Kidney (tissue), 14 donors: ENCODE measurements around the gene ANKRD66. TPM values are rescaled to one million over a fixed set of nuclear protein-coding genes. Genes with fewer than 3 reads are reported as not detected.

Experiments
- DNase-seq, 5 donors: peaks; one replicate each; pipeline ENCODE4 v3.0.0-alpha.2; 2013 to 2020
- FAIRE-seq: peaks from 2 replicates; lab custom pipeline; 2012; peaks lifted over from hg19 to GRCh38; lab: Jason Lieb, UNC
- H3K27ac ChIP-seq, 2 donors: one replicate each; pipeline ENCODE4 v1.7.0; 2013; ENCODE audit warnings: low read depth in 2 of 2, low read length in 2 of 2, inconsistent platforms in 1 of 2
- H3K27me3 ChIP-seq: one replicate; pipeline ENCODE4 v1.7.1; 2013; ENCODE audit warnings: low read length, inconsistent platforms; ENCODE audit not compliant: control insufficient read depth, insufficient read depth
- H3K36me3 ChIP-seq, 3 donors: one replicate each; pipeline versions ENCODE4 v1.7.0 to v1.7.1; 2013; ENCODE audit warnings: low read length in 3 of 3, control low read depth in 1 of 3, inconsistent platforms in 1 of 3; ENCODE audit not compliant: insufficient read depth in 3 of 3, control insufficient read depth in 2 of 3
- H3K4me1 ChIP-seq, 3 donors: one replicate each; pipeline versions ENCODE4 v1.7.0 to v1.7.1; 2013; ENCODE audit warnings: low read length in 3 of 3, inconsistent platforms in 1 of 3, low read depth in 1 of 3; ENCODE audit not compliant: control insufficient read depth in 2 of 3, insufficient read depth in 2 of 3
- H3K4me3 ChIP-seq, 3 donors: one replicate each; pipeline versions ENCODE4 v1.7.0 to v1.8.1; 2013; ENCODE audit warnings: low read length in 3 of 3, control low read depth in 1 of 3, inconsistent platforms in 1 of 3
- H3K9ac ChIP-seq, 3 donors: one replicate each; pipeline versions ENCODE4 v1.7.0 to v1.7.1; 2013; ENCODE audit warnings: low read length in 3 of 3, control low read depth in 1 of 3, inconsistent platforms in 1 of 3
- H3K9me3 ChIP-seq, 3 donors: one replicate each; pipeline versions ENCODE4 v1.7.0 to v1.7.1; 2013; ENCODE audit warnings: low read length in 3 of 3, control low read depth in 1 of 3, inconsistent platforms in 1 of 3; ENCODE audit not compliant: control insufficient read depth in 2 of 3, insufficient read depth in 1 of 3
- intact Hi-C: fragments of 100-400 bp; cut with DNase I; formaldehyde crosslinking; loops from one replicate; pipeline ENCODE4 v1.11.1; 2022
- polyA plus RNA-seq: library from polyadenylated mRNA; stranded (reverse); fragments of 350-450 nt; fragmentation: Illumina TruSeq; extraction: RNeasy Lipid Tissue Mini Kit (QIAGEN cat#74804); gene quantifications from one replicate; pipeline ENCODE4 v1.2.3, GENCODE V29; 2014; ENCODE audit warnings: low read depth, low replicate concordance; ENCODE audit not compliant: insufficient read depth
- total RNA-seq: library from RNA; stranded (reverse); fragmentation: NEBNext Ultra II Directional; extraction: Animal tissue kit (Norgen Biotek cat#: 25700); gene quantifications from one replicate; pipeline ENCODE4 v1.2.1, GENCODE V29; 2021
- TF ChIP-seq, protein P1 (sequence below): IDR thresholded peaks from 3 replicates; pipeline ENCODE4 v1.5.1; 2012; ENCODE audit warnings: mild to moderate bottlenecking, moderate library complexity, borderline replicate concordance; ENCODE audit not compliant: insufficient read depth; ENCODE audit errors: extremely low read depth
- donor health status: control.
- donor health status: control.
- donor health status: control.
- donor health status: control.
- donor health status: control.
- donor health status: DM: yes; HTN: yes; CAD: no.
- donor health status: Normal renal cell carcinoma (clear cell type).

ANKRD66 gene
- total and polyA plus RNA-seq, 2 donors from 2014 or later: not detected

DNA sequence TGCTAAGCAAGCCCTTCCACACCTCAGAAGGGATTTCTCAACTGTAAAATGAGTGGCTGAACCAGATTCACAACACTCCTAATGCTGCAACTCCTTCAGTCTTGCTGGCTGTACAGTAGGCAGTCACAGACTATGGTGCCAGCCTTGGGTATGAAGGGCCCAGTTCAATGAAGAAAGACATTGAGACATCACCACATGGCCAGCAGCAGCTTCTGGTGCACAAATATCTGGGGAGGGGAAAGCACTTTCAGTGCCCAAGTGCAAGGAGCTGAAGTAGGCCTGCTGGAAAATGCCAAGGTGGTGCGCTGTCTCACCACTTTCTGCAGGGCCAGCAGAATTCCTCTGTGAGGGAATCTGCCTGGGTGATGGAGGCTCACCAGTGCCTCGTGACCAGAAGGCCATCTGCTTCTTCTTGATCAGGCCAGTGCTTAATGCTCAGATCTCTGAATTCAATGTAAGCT, 13.4 kb upstream of the ANKRD66 start:
- H3K27ac ChIP-seq: no peak overlapping the region
- intact Hi-C loops: no loop called here
- no peak for FAIRE-seq

GRCh38 chr6:46734867-46735719, 11.6 kb upstream of the ANKRD66 start, which contains the start of gene PLA2G7:
Gene PLA2G7, minus strand, starts transcription at chr6:46735375. Its CDS starts 12,484 bp downstream, at chr6:46722891.
- Histone ChIP-seq H3K27me3 (peaks cover 9% of the 10 kb centered on the region), H3K9me3 (no peaks in the 10 kb centered on the region), H3K4me3 (peak within 1 kb of the TSS; percentile 67 to 74 (median 72)), H3K4me1 (no peaks in the 10 kb centered on the region), H3K9ac (peak within 1 kb of the TSS in 1 of 3 donors; percentile 44), H3K27ac (no peak within 1 kb of the TSS), H3K36me3 (no peaks in the 10 kb centered on the region)
- FAIRE-seq (no peak), DNase-seq (peak; percentile 66 to 82 (median 72))
- TF ChIP-seq, protein P1, sequence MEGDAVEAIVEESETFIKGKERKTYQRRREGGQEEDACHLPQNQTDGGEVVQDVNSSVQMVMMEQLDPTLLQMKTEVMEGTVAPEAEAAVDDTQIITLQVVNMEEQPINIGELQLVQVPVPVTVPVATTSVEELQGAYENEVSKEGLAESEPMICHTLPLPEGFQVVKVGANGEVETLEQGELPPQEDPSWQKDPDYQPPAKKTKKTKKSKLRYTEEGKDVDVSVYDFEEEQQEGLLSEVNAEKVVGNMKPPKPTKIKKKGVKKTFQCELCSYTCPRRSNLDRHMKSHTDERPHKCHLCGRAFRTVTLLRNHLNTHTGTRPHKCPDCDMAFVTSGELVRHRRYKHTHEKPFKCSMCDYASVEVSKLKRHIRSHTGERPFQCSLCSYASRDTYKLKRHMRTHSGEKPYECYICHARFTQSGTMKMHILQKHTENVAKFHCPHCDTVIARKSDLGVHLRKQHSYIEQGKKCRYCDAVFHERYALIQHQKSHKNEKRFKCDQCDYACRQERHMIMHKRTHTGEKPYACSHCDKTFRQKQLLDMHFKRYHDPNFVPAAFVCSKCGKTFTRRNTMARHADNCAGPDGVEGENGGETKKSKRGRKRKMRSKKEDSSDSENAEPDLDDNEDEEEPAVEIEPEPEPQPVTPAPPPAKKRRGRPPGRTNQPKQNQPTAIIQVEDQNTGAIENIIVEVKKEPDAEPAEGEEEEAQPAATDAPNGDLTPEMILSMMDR: no peak
- intact Hi-C loops: no loop called here

More for the DNA sequence above, 13.4 kb upstream of the ANKRD66 start:
- Histone ChIP-seq H3K4me1 (no peaks in the 10 kb centered on the region), H3K9me3 (no peaks in the 10 kb centered on the region), H3K36me3 (no peaks in the 10 kb centered on the region), H3K27me3 (peaks cover 9% of the 10 kb centered on the region), H3K4me3 (no peak overlapping the region), H3K9ac (no peak overlapping the region)
- no peak for DNase-seq
- TF ChIP-seq, protein P1: no peak

- peaks cover 9% of the 10 kb centered on the region for H3K27me3 ChIP-seq
- H3K9me3 ChIP-seq: no peaks in the 10 kb centered on the region
- peak overlapping the region; percentile 39 to 67 (median 46) for H3K4me3 ChIP-seq
- no peak for FAIRE-seq
- TF ChIP-seq, protein P1: no peak
- intact Hi-C loops: no loop called here
- H3K36me3 ChIP-seq: no peaks in the 10 kb centered on the region
- no peak for DNase-seq
- H3K27ac ChIP-seq: no peak overlapping the region
- no peak overlapping the region for H3K9ac ChIP-seq
- no peaks in the 10 kb centered on the region for H3K4me1 ChIP-seq
These were observed 11.1 kb upstream of the ANKRD66 start for GRCh38 chr6:46735720-46736031.
